ENCODE measurements around the gene ELL2.

DNA sequence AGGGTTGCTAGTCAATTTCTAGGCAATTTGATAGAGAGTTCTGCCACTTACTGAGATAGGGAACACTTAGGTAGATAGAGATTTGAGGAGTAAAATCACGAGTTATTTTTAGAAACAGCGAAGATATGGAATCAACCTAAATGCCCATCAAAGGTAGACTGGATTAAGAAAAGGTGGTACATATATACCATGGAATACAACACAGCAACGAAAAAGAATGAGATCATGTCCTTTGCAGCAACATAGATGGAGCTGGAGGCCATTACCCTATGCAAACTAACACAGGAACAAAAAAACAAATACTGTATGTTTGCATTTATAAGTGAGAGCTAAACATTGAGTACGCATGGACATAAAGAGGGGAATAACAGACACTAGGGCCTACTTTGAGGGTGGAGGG is 9.7 kb downstream of the ELL2 start:
- TF ChIP-seq POLR2A (IDR thresholded peaks at IDR 0.05; ENCODE audit: low read length), result no peak
- TF ChIP-seq GATA1 (IDR thresholded peaks at IDR 0.05; ENCODE audit: low read depth, low read length), result no peak

All from erythroblast (primary cell).